Peyer's patch (tissue), 4 donors: ENCODE measurements around the gene LMO2. TPM values are rescaled to one million over a fixed set of nuclear protein-coding genes. Genes with fewer than 3 reads are reported as not detected.
"Not testable (repeated sequence)": the region's sequence is repeated elsewhere in the genome, so short reads cannot be mapped to it uniquely, and the experiment has no call there.

Experiments used
- DNase-seq, 3 donors: peaks; one replicate each; pipeline ENCODE4 v3.0.0-alpha.2; 2017 to 2019
- H3K27ac ChIP-seq, 4 donors: fragments of 200-600 bp; sonication (generic); one replicate each; pipeline ENCODE4 v1.5.1; 2016 to 2019
- H3K27me3 ChIP-seq, 2 donors: fragments of 200-600 bp; sonication (generic); one replicate each; pipeline ENCODE4 v1.5.1; 2019
- H3K36me3 ChIP-seq, 3 donors: fragments of 200-600 bp; sonication (generic); one replicate each; pipeline ENCODE4 v1.5.1; 2016 to 2019
- H3K4me1 ChIP-seq, 4 donors: fragments of 200-600 bp; sonication (generic); one replicate each; pipeline ENCODE4 v1.5.1; 2016 to 2019
- H3K4me3 ChIP-seq, 4 donors: fragments of 200-600 bp; sonication (generic); 1 replicate in 3 of 4; 2 replicates in 1 of 4; pipeline ENCODE4 v1.5.1; 2016 to 2019; ENCODE audit warnings: mild to moderate bottlenecking in 1 of 4
- H3K9me3 ChIP-seq, 4 donors: fragments of 200-600 bp; sonication (generic); one replicate each; pipeline ENCODE4 v1.5.1; 2016 to 2019; ENCODE audit warnings: mild to moderate bottlenecking in 1 of 4
- CTCF ChIP-seq, 6 experiments: fragments of 450-650 bp in 4 of 6; fragments of 200-600 bp in 2 of 6; sonication (generic) in 1 of 6; IDR thresholded peaks; one replicate each; pipeline ENCODE4 v1.5.1; 2017 to 2019; ENCODE audit warnings: antibody characterized with exemption in 6 of 6, mild to moderate bottlenecking in 3 of 6, moderate library complexity in 1 of 6
- POLR2A ChIP-seq, 2 donors: fragments of 450-650 bp; IDR thresholded peaks; one replicate each; pipeline ENCODE4 v1.5.1; 2017; ENCODE audit warnings: antibody characterized with exemption in 2 of 2, mild to moderate bottlenecking in 2 of 2, moderate library complexity in 2 of 2
- total RNA-seq, 4 donors: library from RNA; depleted of rRNA; stranded (reverse); fragments of >200 nt; gene quantifications; one replicate each; pipeline ENCODE4 v1.1.0, GENCODE V29; 2016

Gene LMO2
- total RNA-seq, 4 donors from 2014 or later, result 5.1 to 9.1 (median 7.2) TPM

- Histone ChIP-seq H3K36me3 (no peaks in the 10 kb centered on the region), H3K27ac (no peak overlapping the region), H3K9me3 (no peaks in the 10 kb centered on the region), H3K4me3 (no peak overlapping the region), H3K4me1 (no peaks in the 10 kb centered on the region), H3K27me3 (no peaks in the 10 kb centered on the region)
- DNase-seq, result no peak
- TF ChIP-seq POLR2A (IDR thresholded peaks at IDR 0.05), result no peak
- TF ChIP-seq CTCF (IDR thresholded peaks at IDR 0.05), result no peak
These were observed 27.8 kb upstream of the LMO2 start for GRCh38 chr11:33919645-33920044.

DNA sequence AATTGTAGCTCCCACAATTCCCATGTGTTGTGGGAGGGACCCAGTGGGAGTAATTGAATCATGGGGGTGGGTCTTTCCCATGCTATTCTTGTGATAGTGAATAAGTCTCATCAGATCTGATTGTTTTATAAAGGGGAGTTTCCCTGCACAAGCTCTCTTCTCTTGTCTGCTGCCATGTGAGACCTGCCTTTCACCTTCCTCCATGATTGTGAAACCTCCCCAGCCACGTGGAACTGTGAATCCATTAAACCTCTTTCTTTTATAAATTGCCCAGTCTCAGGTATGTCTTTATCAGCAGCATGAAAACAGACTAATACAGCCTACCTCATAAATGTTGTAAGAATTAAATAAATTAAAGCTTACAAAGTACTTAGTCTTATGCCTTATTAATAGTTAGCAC is 25.5 kb upstream of the LMO2 start:
- H3K27me3 ChIP-seq, H3K36me3 ChIP-seq, H3K4me1 ChIP-seq, H3K9me3 ChIP-seq, DNase-seq, H3K4me3 ChIP-seq, H3K27ac ChIP-seq: not testable (repeated sequence)

DNA sequence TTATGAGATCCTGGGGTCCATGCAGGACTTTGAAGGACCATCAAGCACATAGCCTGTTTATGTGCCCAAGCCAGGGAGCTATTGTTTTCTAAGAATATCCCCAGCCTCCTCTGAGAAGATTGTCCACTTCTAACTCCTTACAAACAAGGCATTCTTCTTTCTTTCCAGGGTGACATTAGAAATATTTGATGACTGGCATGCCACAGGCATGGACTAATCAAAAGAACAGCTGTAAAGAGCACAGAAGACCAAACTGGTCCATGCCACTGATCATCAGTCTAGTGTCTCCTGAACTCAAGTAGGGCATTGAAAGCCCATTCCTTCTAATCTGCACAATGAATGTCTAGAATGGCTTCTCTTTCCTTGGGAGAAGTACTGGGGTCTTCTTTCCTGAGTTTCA is 24.9 kb upstream of the LMO2 start:
- H3K4me3 ChIP-seq, result no peak overlapping the region
- TF ChIP-seq POLR2A (IDR thresholded peaks at IDR 0.05), result no peak
- TF ChIP-seq CTCF (IDR thresholded peaks at IDR 0.05), result no peak
- no peak for DNase-seq
- H3K36me3 ChIP-seq, result no peaks in the 10 kb centered on the region
- H3K9me3 ChIP-seq, result no peaks in the 10 kb centered on the region
- no peaks in the 10 kb centered on the region for H3K4me1 ChIP-seq
- H3K27ac ChIP-seq, result no peak overlapping the region
- H3K27me3 ChIP-seq, result no peaks in the 10 kb centered on the region

DNA sequence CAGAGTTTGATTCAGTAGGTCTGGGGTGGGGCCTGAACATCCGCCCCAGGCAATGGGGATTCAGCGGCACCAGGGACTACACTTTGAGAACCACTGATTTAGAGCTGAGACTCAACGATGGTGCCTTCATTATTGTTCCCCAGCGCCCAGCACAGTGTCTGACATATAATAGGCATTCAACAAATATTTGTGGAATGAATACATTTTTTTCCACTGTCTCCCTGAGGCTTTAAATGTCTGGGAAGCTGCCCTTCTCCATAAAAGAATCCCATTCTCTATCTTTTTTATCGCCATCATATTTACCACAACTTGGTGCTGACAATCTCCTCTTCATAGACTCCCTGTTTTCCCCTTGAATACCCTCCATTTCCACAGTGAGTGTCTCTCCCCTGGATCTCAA is 23.6 kb upstream of the LMO2 start:
- H3K27me3 ChIP-seq, result no peaks in the 10 kb centered on the region
- no peaks in the 10 kb centered on the region for H3K4me1 ChIP-seq
- H3K27ac ChIP-seq, result no peak overlapping the region
- H3K4me3 ChIP-seq, result no peak overlapping the region
- DNase-seq, result no peak
- no peaks in the 10 kb centered on the region for H3K36me3 ChIP-seq
- no peaks in the 10 kb centered on the region for H3K9me3 ChIP-seq
- no peak for TF ChIP-seq CTCF (IDR thresholded peaks at IDR 0.05)
- no peak for TF ChIP-seq POLR2A (IDR thresholded peaks at IDR 0.05)

- no peak for DNase-seq
- TF ChIP-seq CTCF (IDR thresholded peaks at IDR 0.05) (no peak), POLR2A (IDR thresholded peaks at IDR 0.05) (no peak)
- Histone ChIP-seq H3K9me3 (no peaks in the 10 kb centered on the region), H3K36me3 (no peaks in the 10 kb centered on the region), H3K4me3 (no peak overlapping the region), H3K27me3 (no peaks in the 10 kb centered on the region), H3K27ac (no peak overlapping the region), H3K4me1 (no peaks in the 10 kb centered on the region)
These were observed 22.1 kb upstream of the LMO2 start for GRCh38 chr11:33913991-33914390.

GRCh38 chr11:33912405-33913361 is 20.8 kb upstream of the LMO2 start:
- TF ChIP-seq CTCF (IDR thresholded peaks at IDR 0.05) (no peak), POLR2A (IDR thresholded peaks at IDR 0.05) (no peak)
- no peaks in the 10 kb centered on the region for H3K36me3 ChIP-seq
- no peaks in the 10 kb centered on the region for H3K27me3 ChIP-seq
- no peaks in the 10 kb centered on the region for H3K4me1 ChIP-seq
- H3K9me3 ChIP-seq, result no peaks in the 10 kb centered on the region
- no peak for DNase-seq
- no peak overlapping the region for H3K4me3 ChIP-seq
- peak overlapping the region in 1 of 4 donors; percentile 19 for H3K27ac ChIP-seq
